ENCODE results near the gene PAIP2B. TPM values are rescaled to one million over a fixed set of nuclear protein-coding genes. Genes with fewer than 3 reads are reported as not detected.

Gene PAIP2B
- total RNA-seq, 1 experiment from 2014 or later = 17.7 TPM

- no peak overlapping the region for H4K8ac ChIP-seq (replicated peaks; ENCODE audit: insufficient read length, low read depth, low read length)
- no peak overlapping the region for H3K4me3 Mint-ChIP-seq
- H3K27me3 Mint-ChIP-seq (ENCODE audit: low read depth) = peaks cover 46% of the 10 kb centered on the region
- no peak overlapping the region for H3K27ac Mint-ChIP-seq
- H3K4ac ChIP-seq (ENCODE audit: low read depth, low read length) = no peak overlapping the region
- no peak overlapping the region for H4K5ac ChIP-seq (ENCODE audit: insufficient read length, low read depth, low read length)
- H3K79me1 ChIP-seq (ENCODE audit: insufficient read depth, low read depth, low read length, poor library complexity, severe bottlenecking) = no peaks in the 10 kb centered on the region
- no peaks in the 10 kb centered on the region for H4K20me1 ChIP-seq (ENCODE audit: control insufficient read depth, insufficient read depth, insufficient read length)
- no peaks in the 10 kb centered on the region for H3K23me2 ChIP-seq (ENCODE audit: insufficient read length, low read depth, low read length, poor library complexity, severe bottlenecking)
- H3K36me3 Mint-ChIP-seq (ENCODE audit: insufficient read depth in 1 of 3, low read depth in 3 of 3) = no peaks in the 10 kb centered on the region; a peak in 1 of 7 replicates
- no peaks in the 10 kb centered on the region for H3K79me2 ChIP-seq (ENCODE audit: insufficient read depth, low read length)
- H3K18ac ChIP-seq (ENCODE audit: insufficient read length, low read depth, low read length) = no peak overlapping the region
- no peaks in the 10 kb centered on the region for H3K4me1 Mint-ChIP-seq
- no peak overlapping the region for H3K23ac ChIP-seq (ENCODE audit: insufficient read length, low read depth, low read length)
- no peak overlapping the region for H2BK120ac ChIP-seq (ENCODE audit: low read depth, low read length, poor library complexity, severe bottlenecking)
- no peak overlapping the region for H3K4me2 ChIP-seq (ENCODE audit: insufficient read depth, insufficient read length, low read length)
- no peak overlapping the region for H3T11ph ChIP-seq (ENCODE audit: low read length)
- peaks cover 2 to 4% of the 10 kb centered on the region in 2 experiments; a peak in 1 of 5 replicates for H3K9me3 Mint-ChIP-seq
- no peak overlapping the region for H3K56ac ChIP-seq (ENCODE audit: insufficient read length, low read depth, low read length)
- no peak for DNase-seq
- H2BK12ac ChIP-seq (ENCODE audit: insufficient read length, low read depth, low read length) = no peak overlapping the region
- H3K27ac ChIP-seq (ENCODE audit: insufficient read length, low read depth, low read length) = no peak overlapping the region
- H2BK15ac ChIP-seq (ENCODE audit: low read depth, low read length) = no peak overlapping the region
- H2AFZ ChIP-seq (ENCODE audit: low read length) = no peak overlapping the region
- WGBS (ENCODE audit: extremely low coverage, insufficient read length, low lambda C conversion rate) = no CpG with 5 or more reads among the region's 9 CpGs
- TF ChIP-seq CTCF (conservative IDR thresholded peaks at IDR 0.05) = no peak
- H3K9ac ChIP-seq (ENCODE audit: extremely low read depth, insufficient read length, low read length) = no peak overlapping the region
- H2BK5ac ChIP-seq (ENCODE audit: insufficient read length, low read length) = no peak overlapping the region
- H2BK20ac ChIP-seq (ENCODE audit: low read depth, low read length, poor library complexity, severe bottlenecking) = no peak overlapping the region
- H3K4me1 ChIP-seq (ENCODE audit: insufficient read depth, low read length) = no peaks in the 10 kb centered on the region
- no peak overlapping the region for H4K91ac ChIP-seq (ENCODE audit: insufficient read length, low read depth, low read length)
- no peak overlapping the region for H3K14ac ChIP-seq (ENCODE audit: insufficient read depth, low read length)
- H2AK5ac ChIP-seq (ENCODE audit: insufficient read length, low read length) = no peak overlapping the region
- no peaks in the 10 kb centered on the region for H3K27me3 ChIP-seq (ENCODE audit: insufficient read depth, low read length)
- H3K9me3 ChIP-seq (ENCODE audit: control insufficient read depth, low read depth, low read length) = no peaks in the 10 kb centered on the region
Measured at GRCh38 chr2:71269511-71270090, 42.7 kb upstream of the PAIP2B start.
